Nephron (organoid): Measurements from ENCODE around the gene ADCY1.

ENCODE experiments used
- H3K27ac Mint-ChIP-seq, 3 experiments: 2 replicates each; pipeline ENCODE4 v1.8.0; 2020; ENCODE audit warnings: mixed read lengths in 3 of 3, mild to moderate bottlenecking in 2 of 3, moderate library complexity in 1 of 3
- H3K27me3 Mint-ChIP-seq: 2 replicates; pipeline ENCODE4 v1.8.0; 2021; ENCODE audit warnings: low read depth, mild to moderate bottlenecking, moderate library complexity, mixed read lengths
- H3K36me3 Mint-ChIP-seq: 2 replicates; pipeline ENCODE4 v1.8.0; 2020; ENCODE audit warnings: low read depth, mixed read lengths
- H3K4me1 Mint-ChIP-seq: 2 replicates; pipeline ENCODE4 v1.8.0; 2020; ENCODE audit warnings: mixed read lengths
- H3K4me3 Mint-ChIP-seq, 3 experiments: 2 replicates each; pipeline ENCODE4 v1.8.0; 2020; ENCODE audit warnings: mild to moderate bottlenecking in 3 of 3, mixed read lengths in 3 of 3, moderate library complexity in 2 of 3
- H3K9me3 Mint-ChIP-seq: 2 replicates; pipeline ENCODE4 v1.8.0; 2020; ENCODE audit warnings: mixed read lengths
- TF ChIP-seq, protein P1 (sequence below), 3 experiments: fragments of 200-600 bp; sonication (generic); IDR thresholded peaks; one replicate each; pipeline ENCODE4 v1.5.0; 2021; ENCODE audit warnings: antibody characterized with exemption in 3 of 3; ENCODE audit not compliant: unreplicated experiment in 3 of 3

Gene ADCY1

GRCh38 chr7:45692031-45692430 is 117.9 kb downstream of the ADCY1 start:
- Mint-ChIP-seq H3K4me1 (no peaks in the 10 kb centered on the region), H3K9me3 (no peaks in the 10 kb centered on the region), H3K4me3 (no peak overlapping the region), H3K36me3 (no peaks in the 10 kb centered on the region), H3K27me3 (no peaks in the 10 kb centered on the region), H3K27ac (no peak overlapping the region)
- TF ChIP-seq, protein P1, sequence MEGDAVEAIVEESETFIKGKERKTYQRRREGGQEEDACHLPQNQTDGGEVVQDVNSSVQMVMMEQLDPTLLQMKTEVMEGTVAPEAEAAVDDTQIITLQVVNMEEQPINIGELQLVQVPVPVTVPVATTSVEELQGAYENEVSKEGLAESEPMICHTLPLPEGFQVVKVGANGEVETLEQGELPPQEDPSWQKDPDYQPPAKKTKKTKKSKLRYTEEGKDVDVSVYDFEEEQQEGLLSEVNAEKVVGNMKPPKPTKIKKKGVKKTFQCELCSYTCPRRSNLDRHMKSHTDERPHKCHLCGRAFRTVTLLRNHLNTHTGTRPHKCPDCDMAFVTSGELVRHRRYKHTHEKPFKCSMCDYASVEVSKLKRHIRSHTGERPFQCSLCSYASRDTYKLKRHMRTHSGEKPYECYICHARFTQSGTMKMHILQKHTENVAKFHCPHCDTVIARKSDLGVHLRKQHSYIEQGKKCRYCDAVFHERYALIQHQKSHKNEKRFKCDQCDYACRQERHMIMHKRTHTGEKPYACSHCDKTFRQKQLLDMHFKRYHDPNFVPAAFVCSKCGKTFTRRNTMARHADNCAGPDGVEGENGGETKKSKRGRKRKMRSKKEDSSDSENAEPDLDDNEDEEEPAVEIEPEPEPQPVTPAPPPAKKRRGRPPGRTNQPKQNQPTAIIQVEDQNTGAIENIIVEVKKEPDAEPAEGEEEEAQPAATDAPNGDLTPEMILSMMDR (IDR thresholded peaks at IDR 0.05; ENCODE audit: unreplicated experiment in 3 of 3): no peak

DNA sequence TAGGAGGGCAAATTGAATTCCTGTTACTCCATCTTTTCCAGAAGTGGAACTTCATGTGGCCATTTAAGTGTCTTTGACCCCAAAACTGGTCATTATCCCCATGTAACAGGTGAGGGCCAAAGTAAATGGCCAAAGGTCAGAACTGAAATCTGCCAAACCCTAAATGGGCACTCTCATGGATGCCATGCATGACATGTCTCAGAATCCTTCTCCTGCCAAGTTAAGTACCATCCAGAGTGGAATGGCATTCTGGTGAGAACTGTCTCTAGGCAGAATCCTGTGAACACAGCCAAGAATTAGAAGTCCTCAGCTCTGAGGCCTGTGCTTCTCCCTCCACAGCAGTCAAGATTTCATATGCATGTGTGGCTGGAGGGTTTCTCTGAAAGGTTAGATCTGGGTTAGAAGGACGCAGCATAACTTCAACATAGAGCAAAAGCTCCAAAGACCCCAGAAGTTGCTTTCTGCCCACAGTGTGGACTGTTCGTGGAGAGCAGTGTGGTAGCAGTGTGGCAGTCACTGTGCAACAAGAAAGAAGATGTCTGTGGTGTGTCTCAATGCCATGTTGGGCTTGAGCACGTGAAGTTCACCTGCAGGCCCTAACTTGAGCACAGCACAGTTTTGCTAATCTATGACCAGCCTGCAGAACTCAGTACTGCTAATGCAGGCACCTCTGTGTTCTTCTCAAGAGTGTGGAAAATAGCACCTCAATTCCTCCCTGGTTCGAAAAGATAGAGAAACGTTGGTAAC is 121.3 kb downstream of the ADCY1 start:
- Mint-ChIP-seq H3K27ac (no peak overlapping the region), H3K4me3 (no peak overlapping the region), H3K27me3 (no peaks in the 10 kb centered on the region), H3K9me3 (no peaks in the 10 kb centered on the region), H3K4me1 (no peaks in the 10 kb centered on the region), H3K36me3 (no peaks in the 10 kb centered on the region)
- TF ChIP-seq, protein P1 (IDR thresholded peaks at IDR 0.05; ENCODE audit: unreplicated experiment in 3 of 3): no peak

DNA sequence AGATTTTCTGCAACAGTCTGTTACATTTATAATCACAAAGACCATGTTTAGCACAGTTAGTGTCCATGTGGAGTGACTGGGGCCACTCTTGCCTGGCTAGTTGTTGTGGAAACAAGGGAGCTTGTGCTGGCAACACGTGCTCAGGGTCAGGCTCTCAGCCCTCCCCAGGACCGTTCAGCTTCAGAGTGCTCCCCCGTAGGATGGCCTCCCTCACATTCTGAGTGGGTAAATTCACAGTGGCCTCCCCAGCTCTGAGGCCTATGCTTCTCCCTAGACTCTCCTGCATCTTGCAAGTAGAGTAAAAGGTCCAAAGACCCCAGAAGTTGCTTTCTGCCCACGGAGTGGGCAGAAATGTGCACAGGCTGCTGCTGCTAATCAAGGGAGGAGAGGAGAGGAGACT is 122.3 kb downstream of the ADCY1 start:
- no peaks in the 10 kb centered on the region for H3K27me3 Mint-ChIP-seq
- H3K27ac Mint-ChIP-seq: no peak overlapping the region
- H3K4me3 Mint-ChIP-seq: no peak overlapping the region
- TF ChIP-seq, protein P1 (IDR thresholded peaks at IDR 0.05; ENCODE audit: unreplicated experiment in 3 of 3): no peak
- no peaks in the 10 kb centered on the region for H3K36me3 Mint-ChIP-seq
- no peaks in the 10 kb centered on the region for H3K9me3 Mint-ChIP-seq
- H3K4me1 Mint-ChIP-seq: no peaks in the 10 kb centered on the region

- Mint-ChIP-seq H3K9me3 (no peaks in the 10 kb centered on the region), H3K27me3 (no peaks in the 10 kb centered on the region), H3K27ac (no peak overlapping the region), H3K4me1 (peaks cover 5% of the 10 kb centered on the region), H3K36me3 (no peaks in the 10 kb centered on the region), H3K4me3 (no peak overlapping the region)
- TF ChIP-seq, protein P1 (IDR thresholded peaks at IDR 0.05; ENCODE audit: unreplicated experiment in 3 of 3): no peak
Measured at GRCh38 chr7:45697576-45698136, 123.5 kb downstream of the ADCY1 start.

GRCh38 chr7:45698303-45699014 is 124.3 kb downstream of the ADCY1 start:
- Mint-ChIP-seq H3K36me3 (no peaks in the 10 kb centered on the region), H3K4me1 (peaks cover 5% of the 10 kb centered on the region), H3K27ac (no peak overlapping the region), H3K4me3 (no peak overlapping the region), H3K27me3 (no peaks in the 10 kb centered on the region), H3K9me3 (no peaks in the 10 kb centered on the region)
- TF ChIP-seq, protein P1 (IDR thresholded peaks at IDR 0.05; ENCODE audit: unreplicated experiment in 3 of 3): no peak
